Measurements from ENCODE around the gene TTC1.

GRCh38 chr5:160023007-160023907, 14.3 kb downstream of the TTC1 start:
- no peak for TF ChIP-seq POLR2AphosphoS5 (IDR thresholded peaks at IDR 0.05; ENCODE audit: low read depth, low read length)
- no peak for TF ChIP-seq TAF1 (IDR thresholded peaks at IDR 0.05; ENCODE audit: borderline replicate concordance, insufficient read depth, low read length)
